Muscle of arm (tissue), 12 donors: ENCODE measurements around the gene WDR75. TPM values are rescaled to one million over a fixed set of nuclear protein-coding genes. Genes with fewer than 3 reads are reported as not detected.
A peak's percentile ranks its signal among the peaks of the same experiment; 100 is the strongest.
"Not testable (repeated sequence)": the region's sequence is repeated elsewhere in the genome, so short reads cannot be mapped to it uniquely, and the experiment has no call there.

Experiments
- DNase-seq: peaks from one replicate; pipeline ENCODE4 v3.0.0-alpha.2; 2013
- polyA plus RNA-seq, 12 donors: library from polyadenylated mRNA; unstranded; fragments of 120-200 nt; gene quantifications; one replicate each; pipeline ENCODE4 v1.2.1, GENCODE V29; 2013; ENCODE audit not compliant: insufficient read length in 12 of 12

The WDR75 gene
- polyA plus RNA-seq, 12 donors = 28.9 to 55.0 (median 39.3) TPM; not detected in 1

DNA sequence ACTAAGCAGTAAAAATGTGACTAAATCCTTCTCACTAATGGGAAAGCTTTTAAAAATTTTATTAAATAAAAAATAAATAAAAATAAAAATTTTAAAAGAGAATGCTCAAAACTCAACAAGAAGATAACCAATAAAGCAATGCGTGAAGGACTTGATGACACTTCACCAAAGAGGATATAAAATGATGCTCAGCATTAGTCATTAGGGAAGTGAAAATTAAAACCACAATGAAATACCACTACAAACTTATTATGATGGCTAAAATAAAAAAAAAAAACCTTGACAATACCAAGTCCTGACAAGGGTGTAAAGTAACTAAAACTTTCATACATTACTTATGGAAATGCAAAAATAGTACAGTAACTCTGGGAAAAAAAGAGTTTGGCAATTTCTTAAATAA, 3.3 kb upstream of the WDR75 start:
- no peak for DNase-seq

- no peak for DNase-seq
Observed at GRCh38 chr2:189439342-189439741, 1.9 kb upstream of the WDR75 start.

GRCh38 chr2:189440644-189440946, 679 bp upstream of the WDR75 start:
- no peak for DNase-seq

GRCh38 chr2:189441709-189442074, 418 bp downstream of the WDR75 start:
- no peak for DNase-seq

GRCh38 chr2:189442468-189442867, 1.2 kb downstream of the WDR75 start:
- DNase-seq = no peak

DNA sequence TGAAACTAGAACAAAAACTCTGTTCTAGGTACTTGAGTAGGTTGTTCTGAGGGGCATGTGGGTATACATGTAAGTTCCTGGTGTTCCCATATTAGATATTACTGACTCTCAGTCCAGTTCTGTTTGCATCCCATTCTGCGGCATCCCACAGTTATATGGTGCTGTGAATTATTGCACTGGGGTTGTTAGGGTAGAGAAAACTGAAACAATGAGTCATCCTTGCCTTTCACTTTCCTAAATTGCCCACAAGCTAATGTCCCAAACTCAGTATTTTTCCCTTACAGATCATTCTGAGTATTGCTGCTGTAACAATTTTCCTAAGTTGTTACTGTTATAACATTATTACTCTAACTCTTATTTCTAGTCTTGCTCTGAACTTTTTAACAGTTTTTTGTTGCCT, 3.0 kb downstream of the WDR75 start:
- no peak for DNase-seq

GRCh38 chr2:189446780-189447179, 5.5 kb downstream of the WDR75 start:
- DNase-seq = no peak

DNA sequence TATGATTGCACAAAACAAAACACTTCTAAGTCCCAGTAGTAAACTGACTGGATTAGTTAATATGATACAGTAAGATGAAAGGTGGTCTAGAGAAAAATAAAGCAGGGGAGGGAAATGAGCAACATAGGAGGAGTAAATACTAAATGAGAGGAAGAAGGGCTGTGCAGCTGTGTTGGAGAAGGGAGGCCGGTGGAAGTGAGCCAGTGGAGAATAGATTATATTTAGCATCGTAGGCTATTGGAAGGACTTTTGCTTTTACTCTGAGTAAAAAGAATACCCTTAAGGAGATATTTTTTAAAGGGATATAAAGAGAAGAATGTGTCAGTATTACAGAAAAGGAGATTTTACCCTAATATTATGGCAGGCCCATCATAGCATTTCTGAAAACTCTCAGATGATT, 12.7 kb downstream of the WDR75 start:
- peak; percentile 89 for DNase-seq

DNA sequence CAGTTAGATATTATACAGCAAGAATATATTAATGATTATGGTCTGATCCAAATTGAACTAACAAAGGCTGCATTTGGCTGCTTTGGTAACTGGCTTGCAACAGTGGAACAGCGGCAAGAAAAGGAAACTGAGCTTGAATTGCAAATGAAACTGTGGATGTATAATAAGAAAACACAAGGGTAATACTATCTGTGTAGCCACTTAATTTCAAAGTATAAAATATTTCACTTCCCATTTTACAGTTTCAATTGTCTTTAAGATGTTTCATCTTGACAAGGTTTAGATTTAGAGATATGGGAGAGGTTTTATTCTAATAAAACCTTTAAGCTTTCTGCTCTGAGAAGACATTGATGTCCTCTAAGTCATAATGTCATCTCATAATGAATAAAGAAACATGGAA, 23.8 kb downstream of the WDR75 start:
- no peak for DNase-seq

GRCh38 chr2:189465478-189465877, 24.2 kb downstream of the WDR75 start:
- no peak for DNase-seq

GRCh38 chr2:189466046-189466445, 24.8 kb downstream of the WDR75 start:
- DNase-seq = no peak

- DNase-seq = peak; percentile 13
Observed at GRCh38 chr2:189466656-189467055, 25.4 kb downstream of the WDR75 start.

- DNase-seq = no peak
Observed at GRCh38 chr2:189467160-189467559, 25.9 kb downstream of the WDR75 start.

- no peak for DNase-seq
Observed at GRCh38 chr2:189467593-189467992, 26.3 kb downstream of the WDR75 start.

DNA sequence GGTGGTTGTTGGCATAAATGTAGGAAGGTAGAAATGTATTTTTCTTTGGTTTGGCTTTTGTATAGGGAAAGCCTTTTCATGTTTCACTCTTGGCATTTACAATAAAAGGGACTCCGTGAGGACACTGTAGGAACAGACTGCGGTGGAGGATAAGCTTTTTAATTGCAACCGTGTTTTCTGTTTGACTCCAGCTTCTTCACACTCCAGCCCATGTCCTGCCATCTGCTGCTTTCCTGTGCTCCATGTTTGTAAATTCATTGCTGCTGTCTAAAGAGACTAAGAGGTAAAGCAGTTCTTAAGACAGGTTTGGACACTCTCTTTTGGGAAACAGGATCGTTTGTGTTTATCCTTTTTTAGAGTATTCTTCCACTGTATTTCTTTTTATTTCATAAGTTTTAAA, 33.3 kb downstream of the WDR75 start:
- DNase-seq = no peak

DNA sequence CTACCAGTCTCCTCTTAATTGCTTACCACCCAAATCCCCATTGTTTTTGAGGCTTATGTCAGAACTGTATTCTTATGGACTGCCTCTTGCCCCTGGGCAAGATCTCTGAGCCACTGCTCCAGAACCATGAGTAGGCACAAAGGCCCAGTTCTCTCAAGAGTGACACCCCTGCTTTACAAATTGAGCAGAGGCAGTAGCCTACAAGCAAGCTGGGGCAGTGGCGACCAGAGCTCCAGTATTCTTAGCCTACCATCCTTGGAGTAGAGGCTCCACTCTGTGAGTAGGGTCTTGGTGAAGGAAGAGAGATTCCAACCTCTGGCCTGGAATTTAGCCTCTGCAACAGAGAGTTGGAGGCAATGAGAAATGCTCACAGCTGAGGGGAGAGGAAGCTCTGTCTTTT, 36.5 kb downstream of the WDR75 start:
- DNase-seq = no peak

- DNase-seq = not testable (repeated sequence)
Observed at GRCh38 chr2:189478289-189478688, 37.0 kb downstream of the WDR75 start.

GRCh38 chr2:189481071-189481470, 39.8 kb downstream of the WDR75 start:
- no peak for DNase-seq

DNA sequence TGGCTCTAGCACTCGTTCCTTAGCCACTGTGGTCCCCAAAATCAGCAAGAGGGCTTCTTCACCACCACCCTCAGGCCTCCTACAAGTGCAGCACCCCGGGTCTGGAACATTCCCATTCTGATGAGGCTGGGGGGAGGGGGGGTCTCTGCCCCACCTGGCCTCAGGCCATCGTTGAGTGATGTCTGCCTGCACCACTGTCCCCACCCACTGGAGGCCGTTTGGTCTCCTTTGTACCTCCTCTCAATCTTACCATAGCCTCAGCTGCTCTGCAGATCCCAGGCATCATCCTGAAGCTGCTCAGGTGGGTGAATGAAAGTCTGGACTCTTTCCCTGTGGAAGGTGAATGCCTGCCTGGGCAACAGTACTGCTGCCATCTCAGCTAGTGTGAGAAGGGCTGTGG, 42.3 kb downstream of the WDR75 start:
- no peak for DNase-seq

DNA sequence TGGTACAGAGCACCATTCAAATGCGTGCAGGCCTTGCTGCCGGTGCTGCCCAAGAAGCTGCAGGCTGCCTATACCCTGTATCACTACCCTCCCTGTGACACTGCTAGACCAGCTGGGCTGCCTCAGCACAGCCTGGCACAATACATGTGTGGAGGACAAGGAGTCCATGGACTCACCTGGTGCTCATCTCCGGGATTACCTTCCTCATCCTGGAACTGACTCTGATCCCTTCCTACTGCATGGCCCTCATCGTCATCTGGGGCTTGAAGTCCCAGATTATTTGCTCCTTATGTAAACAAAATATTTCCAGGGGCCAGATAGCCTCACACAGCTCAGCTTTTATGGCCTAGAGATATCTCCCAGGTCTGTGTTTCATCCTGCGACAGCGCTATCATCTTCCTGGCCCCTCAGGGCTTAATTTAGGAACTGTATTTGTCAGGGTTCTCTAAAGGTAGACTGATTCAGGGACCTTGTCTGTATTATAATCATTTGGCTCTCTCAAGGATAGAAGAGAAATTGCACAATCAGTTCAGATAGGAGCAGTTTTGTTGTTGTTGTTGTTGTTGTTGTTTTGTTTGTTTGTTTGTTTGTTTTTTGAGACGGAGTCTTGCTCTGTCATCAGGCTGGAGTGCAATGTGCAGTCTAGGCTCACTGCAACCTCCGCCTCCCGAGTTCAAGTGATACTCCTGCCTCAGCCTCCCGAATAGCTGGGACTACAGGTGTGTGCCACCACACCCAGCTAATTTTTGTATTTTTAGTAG, 42.9 kb downstream of the WDR75 start:
- no peak for DNase-seq

- DNase-seq = no peak
Observed at GRCh38 chr2:189485146-189485545, 43.9 kb downstream of the WDR75 start.

- no peak for DNase-seq
Observed at GRCh38 chr2:189486237-189486770, 45.0 kb downstream of the WDR75 start.

DNA sequence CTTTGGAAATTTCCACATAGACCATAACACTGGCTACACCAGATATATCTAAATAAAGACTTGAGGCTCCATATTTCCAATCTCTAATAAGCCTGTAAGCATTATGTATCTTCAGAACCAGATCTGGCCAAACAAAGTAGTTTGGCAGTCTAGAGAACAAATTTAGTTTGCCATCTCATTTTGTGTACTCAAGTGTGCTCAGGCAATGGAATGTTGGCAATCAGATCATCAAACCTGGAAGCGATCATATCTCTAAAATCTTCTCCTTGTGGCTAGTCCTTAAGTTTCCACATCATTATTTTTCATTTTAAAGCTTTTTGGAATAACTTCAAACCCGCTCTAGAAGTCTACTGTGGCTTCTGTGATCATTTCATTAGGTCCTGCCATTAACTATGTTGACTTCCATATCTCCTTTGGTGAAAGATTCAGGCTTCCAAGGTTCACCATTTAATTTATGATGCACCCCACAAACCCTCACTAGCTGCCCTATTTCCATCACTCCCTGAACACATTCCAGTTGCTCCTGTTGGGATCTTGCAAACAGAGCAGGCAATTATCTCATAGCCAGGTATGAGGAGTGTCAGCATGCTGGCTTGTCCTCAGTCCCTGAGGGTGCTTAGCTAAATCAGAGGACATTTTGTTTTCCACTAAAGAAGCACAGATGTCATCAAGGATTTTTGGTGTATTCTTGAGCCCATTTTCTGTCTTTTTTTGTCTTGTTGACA, 46.2 kb downstream of the WDR75 start:
- no peak for DNase-seq

DNA sequence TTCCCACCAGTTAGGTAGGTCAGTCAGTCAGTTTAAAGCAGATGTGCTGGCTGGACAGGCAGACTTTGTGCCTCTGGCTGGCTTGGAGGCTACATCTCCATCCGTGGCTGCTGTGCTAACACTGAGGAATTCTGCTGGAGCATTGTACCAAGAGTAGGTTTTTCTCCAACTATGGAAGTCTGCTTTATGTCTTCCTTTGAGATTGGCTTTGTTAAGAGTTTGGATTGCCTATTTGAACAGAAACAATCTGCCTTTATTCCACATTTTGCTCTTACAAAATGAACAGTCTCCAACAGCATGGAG, 46.7 kb downstream of the WDR75 start:
- DNase-seq = no peak
